ENCODE data around the gene RARRES1.

The RARRES1 gene

GRCh38 chr3:158731938-158732855 lies at the start of gene RARRES1:
Gene RARRES1 (minus strand): TSS chr3:158732457. CDS start chr3:158732415, 42 bp downstream.
- DNase-seq (ENCODE audit: low spot score) = peak; percentile 58

- no peak for DNase-seq (ENCODE audit: low spot score)
Measured at GRCh38 chr3:158781849-158782248, 49.6 kb upstream of the RARRES1 start.

GRCh38 chr3:158781191-158781590 lies 48.9 kb upstream of the RARRES1 start:
- DNase-seq (ENCODE audit: low spot score) = no peak

- no peak for DNase-seq (ENCODE audit: low spot score)
Measured at GRCh38 chr3:158780766-158781165, 48.5 kb upstream of the RARRES1 start.

- no peak for DNase-seq (ENCODE audit: low spot score)
Measured at GRCh38 chr3:158777161-158777873, 45.1 kb upstream of the RARRES1 start.

GRCh38 chr3:158776531-158776930 lies 44.3 kb upstream of the RARRES1 start:
- no peak for DNase-seq (ENCODE audit: low spot score)

- DNase-seq (ENCODE audit: low spot score) = no peak
Measured at GRCh38 chr3:158775426-158776410, 43.5 kb upstream of the RARRES1 start.

GRCh38 chr3:158774965-158775364 lies 42.7 kb upstream of the RARRES1 start:
- no peak for DNase-seq (ENCODE audit: low spot score)

- no peak for DNase-seq (ENCODE audit: low spot score)
Measured at GRCh38 chr3:158773845-158774830, 41.9 kb upstream of the RARRES1 start.

GRCh38 chr3:158773166-158773565 lies 40.9 kb upstream of the RARRES1 start:
- no peak for DNase-seq (ENCODE audit: low spot score)

- DNase-seq (ENCODE audit: low spot score) = no peak
Measured at GRCh38 chr3:158771982-158772381, 39.7 kb upstream of the RARRES1 start.

GRCh38 chr3:158771577-158771976 lies 39.3 kb upstream of the RARRES1 start:
- DNase-seq (ENCODE audit: low spot score) = no peak

- no peak for DNase-seq (ENCODE audit: low spot score)
Measured at GRCh38 chr3:158770741-158771350, 38.6 kb upstream of the RARRES1 start.

GRCh38 chr3:158769952-158770740 lies 37.9 kb upstream of the RARRES1 start:
- no peak for DNase-seq (ENCODE audit: low spot score)

GRCh38 chr3:158769549-158769948 lies 37.3 kb upstream of the RARRES1 start:
- no peak for DNase-seq (ENCODE audit: low spot score)

GRCh38 chr3:158768881-158769543 lies 36.8 kb upstream of the RARRES1 start:
- DNase-seq (ENCODE audit: low spot score) = peak; percentile 83

- peak; percentile 31 for DNase-seq (ENCODE audit: low spot score)
Measured at GRCh38 chr3:158768361-158768787, 36.1 kb upstream of the RARRES1 start.

GRCh38 chr3:158766364-158766763 lies 34.1 kb upstream of the RARRES1 start:
- no peak for DNase-seq (ENCODE audit: low spot score)

Data from hepatic stellate cell (primary cell).